Gastroesophageal sphincter (tissue), 4 donors: Measurements from ENCODE around the gene DYNLT2. TPM values are rescaled to one million over a fixed set of nuclear protein-coding genes. Genes with fewer than 3 reads are reported as not detected.
"Not testable (repeated sequence)": the region's sequence is repeated elsewhere in the genome, so short reads cannot be mapped to it uniquely, and the experiment has no call there.

ENCODE experiments used
- ATAC-seq: fragments of 150-250 bp; one replicate; pipeline ENCODE4 v1.9.1; 2016; ENCODE audit warnings: mild to moderate bottlenecking, moderate library complexity
- H3K27ac ChIP-seq, 4 donors: fragments of 200-600 bp; sonication (generic) in 3 of 4; 1 replicate in 3 of 4; 2 replicates in 1 of 4; pipeline ENCODE4 v1.5.1; 2016 to 2019
- H3K27me3 ChIP-seq: fragments of 200-600 bp; sonication (generic); one replicate; pipeline ENCODE4 v1.5.1; 2019
- H3K36me3 ChIP-seq, 2 donors: fragments of 200-600 bp; sonication (generic); one replicate each; pipeline ENCODE4 v1.5.1; 2019; ENCODE audit warnings: control low read depth in 1 of 2
- H3K4me1 ChIP-seq, 3 donors: fragments of 200-600 bp; sonication (generic); 1 replicate in 2 of 3; 2 replicates in 1 of 3; pipeline ENCODE4 v1.5.1; 2016 to 2019; ENCODE audit warnings: control low read depth in 2 of 3
- H3K4me3 ChIP-seq, 2 donors: fragments of 200-600 bp; sonication (generic); one replicate each; pipeline ENCODE4 v1.5.1; 2019; ENCODE audit warnings: mild to moderate bottlenecking in 1 of 2, moderate library complexity in 1 of 2
- H3K9me3 ChIP-seq, 3 donors: fragments of 200-600 bp; sonication (generic); one replicate each; pipeline ENCODE4 v1.5.1; 2017 to 2019; ENCODE audit warnings: control low read depth in 2 of 3
- EP300 ChIP-seq: sonication (generic); formaldehyde crosslinking; IDR thresholded peaks from one replicate; pipeline ENCODE4 v1.6.1; 2017; ENCODE audit warnings: antibody characterized with exemption, mild to moderate bottlenecking
- POLR2A ChIP-seq, 2 donors: fragments of 450-650 bp; IDR thresholded peaks; one replicate each; pipeline ENCODE4 v1.6.1; 2017; ENCODE audit warnings: antibody characterized with exemption in 2 of 2, mild to moderate bottlenecking in 2 of 2, moderate library complexity in 1 of 2
- POLR2AphosphoS5 ChIP-seq: sonication (generic); formaldehyde crosslinking; IDR thresholded peaks from one replicate; pipeline ENCODE4 v1.6.1; 2017; ENCODE audit warnings: antibody characterized with exemption
- WGBS, 2 donors: methylation state at CpG; one replicate each; pipeline ENCODE4 v1.1.5; 2018; ENCODE audit warnings: low coverage in 1 of 2; 5-methylcytosine and 5-hydroxymethylcytosine counted together
- total RNA-seq, 4 donors: library from RNA; depleted of rRNA; stranded (reverse); fragments of >200 nt; gene quantifications; one replicate each; pipeline ENCODE4 v1.1.0, GENCODE V29; 2016
- TF ChIP-seq, protein P1 (sequence below), 4 experiments: fragments of 200-600 bp in 2 of 4; fragments of 450-650 bp in 2 of 4; sonication (generic) in 1 of 4; IDR thresholded peaks; one replicate each; pipeline ENCODE4 v1.5.1; 2017 to 2019; ENCODE audit warnings: antibody characterized with exemption in 4 of 4, mild to moderate bottlenecking in 2 of 4, moderate library complexity in 2 of 4

The DYNLT2 gene
- total RNA-seq, 4 donors from 2014 or later, result 0.74 to 3.1 (median 1.4) TPM

DNA sequence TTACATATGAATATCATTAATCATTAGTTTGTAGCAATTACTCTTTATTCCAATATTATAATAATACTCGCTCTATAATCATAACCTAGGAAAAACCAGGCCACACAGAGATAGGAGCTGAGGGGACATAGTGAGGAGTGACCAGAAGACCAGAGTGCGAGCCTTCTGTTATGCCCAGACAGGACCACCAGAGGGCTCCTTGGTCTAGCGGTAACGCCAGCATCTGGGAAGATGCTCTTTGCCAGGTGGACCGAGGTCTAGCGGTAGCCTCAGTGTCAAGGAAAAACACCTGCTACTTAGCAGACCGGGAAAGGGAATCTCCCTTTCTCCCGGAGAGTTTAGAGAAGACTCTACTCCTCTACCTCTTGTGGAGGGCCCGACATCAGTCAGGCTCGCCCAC lies 54.3 kb downstream of the DYNLT2 start:
- ATAC-seq, H3K9me3 ChIP-seq, H3K36me3 ChIP-seq, H3K27me3 ChIP-seq, H3K27ac ChIP-seq, H3K4me3 ChIP-seq: not testable (repeated sequence)
- TF ChIP-seq, protein P1, sequence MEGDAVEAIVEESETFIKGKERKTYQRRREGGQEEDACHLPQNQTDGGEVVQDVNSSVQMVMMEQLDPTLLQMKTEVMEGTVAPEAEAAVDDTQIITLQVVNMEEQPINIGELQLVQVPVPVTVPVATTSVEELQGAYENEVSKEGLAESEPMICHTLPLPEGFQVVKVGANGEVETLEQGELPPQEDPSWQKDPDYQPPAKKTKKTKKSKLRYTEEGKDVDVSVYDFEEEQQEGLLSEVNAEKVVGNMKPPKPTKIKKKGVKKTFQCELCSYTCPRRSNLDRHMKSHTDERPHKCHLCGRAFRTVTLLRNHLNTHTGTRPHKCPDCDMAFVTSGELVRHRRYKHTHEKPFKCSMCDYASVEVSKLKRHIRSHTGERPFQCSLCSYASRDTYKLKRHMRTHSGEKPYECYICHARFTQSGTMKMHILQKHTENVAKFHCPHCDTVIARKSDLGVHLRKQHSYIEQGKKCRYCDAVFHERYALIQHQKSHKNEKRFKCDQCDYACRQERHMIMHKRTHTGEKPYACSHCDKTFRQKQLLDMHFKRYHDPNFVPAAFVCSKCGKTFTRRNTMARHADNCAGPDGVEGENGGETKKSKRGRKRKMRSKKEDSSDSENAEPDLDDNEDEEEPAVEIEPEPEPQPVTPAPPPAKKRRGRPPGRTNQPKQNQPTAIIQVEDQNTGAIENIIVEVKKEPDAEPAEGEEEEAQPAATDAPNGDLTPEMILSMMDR (IDR thresholded peaks at IDR 0.05), result peak in 3 of 4 experiments; percentile 40 to 60 (median 56)
- WGBS, 2 donors, result 86 to 97% methylated on average over 4 to 5 of the region's 10 CpGs
- peaks cover 0 to 18% (median 0%) of the 10 kb centered on the region in 3 donors for H3K4me1 ChIP-seq

DNA sequence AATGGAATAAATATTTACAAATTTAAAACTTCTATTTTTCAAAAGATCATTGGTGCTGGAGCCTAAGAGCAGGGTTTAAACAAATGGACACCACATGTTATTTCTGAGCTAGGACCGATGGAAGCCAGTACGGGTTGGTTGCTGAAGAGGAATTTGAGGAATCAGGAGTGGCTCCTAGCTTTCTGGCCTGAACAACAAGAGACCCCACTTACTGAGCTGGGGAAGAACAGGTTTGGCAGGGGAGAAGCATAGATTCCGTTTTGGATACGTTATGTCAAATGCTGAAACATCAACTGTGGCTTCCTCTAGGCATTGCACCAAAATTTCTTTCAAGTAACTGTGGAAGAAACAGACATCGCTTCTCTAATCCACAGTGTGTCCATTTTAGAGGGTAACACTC lies 56.2 kb downstream of the DYNLT2 start:
- peaks cover 0 to 5% (median 0%) of the 10 kb centered on the region in 3 donors for H3K4me1 ChIP-seq
- H3K27ac ChIP-seq, result no peak overlapping the region
- peaks cover 0 to 17% of the 10 kb centered on the region in 2 donors for H3K36me3 ChIP-seq
- WGBS, 2 donors, result 83 to 93% methylated on average over 4 to 5 of the region's 5 CpGs
- no peaks in the 10 kb centered on the region for H3K27me3 ChIP-seq
- ATAC-seq, result no peak
- H3K9me3 ChIP-seq, result peaks cover 0 to 10% (median 0%) of the 10 kb centered on the region in 3 donors
- TF ChIP-seq POLR2AphosphoS5 (no peak), POLR2A (IDR thresholded peaks at IDR 0.05) (no peak), EP300 (no peak)
- TF ChIP-seq, protein P1 (IDR thresholded peaks at IDR 0.05), result no peak
- no peak overlapping the region for H3K4me3 ChIP-seq

DNA sequence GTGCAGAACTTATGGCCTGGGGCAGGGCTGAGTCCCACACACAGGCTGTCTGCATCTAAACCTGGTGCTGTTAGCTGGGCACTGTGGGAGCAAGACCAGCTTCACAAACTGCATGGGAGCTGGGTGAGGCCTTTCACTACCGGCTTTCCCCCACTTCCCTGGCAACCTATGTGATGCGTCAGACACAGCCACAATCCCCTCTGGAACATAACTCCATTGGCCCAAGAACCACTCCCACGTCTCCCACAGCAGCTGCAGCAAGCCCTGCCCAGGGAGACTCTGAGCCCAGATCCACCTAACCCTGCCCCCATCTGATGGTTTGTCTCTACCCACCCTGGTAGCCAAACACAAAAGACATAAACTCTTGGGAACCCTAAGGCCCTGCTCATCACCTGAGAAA lies 58.9 kb downstream of the DYNLT2 start:
- WGBS, 2 donors, result 93% methylated on average over 2 of the region's 3 CpGs; no CpG with 5 or more reads in 1 of the 2 donors
- ATAC-seq, result no peak
- no peaks in the 10 kb centered on the region for H3K27me3 ChIP-seq
- H3K27ac ChIP-seq, result no peak overlapping the region
- no peak for TF ChIP-seq EP300
- TF ChIP-seq POLR2AphosphoS5, result no peak
- TF ChIP-seq POLR2A (IDR thresholded peaks at IDR 0.05), result no peak
- peaks cover 0 to 30% of the 10 kb centered on the region in 2 donors for H3K36me3 ChIP-seq
- H3K4me3 ChIP-seq, result no peak overlapping the region
- no peaks in the 10 kb centered on the region for H3K4me1 ChIP-seq
- H3K9me3 ChIP-seq, result peaks cover 0 to 10% (median 0%) of the 10 kb centered on the region in 3 donors

DNA sequence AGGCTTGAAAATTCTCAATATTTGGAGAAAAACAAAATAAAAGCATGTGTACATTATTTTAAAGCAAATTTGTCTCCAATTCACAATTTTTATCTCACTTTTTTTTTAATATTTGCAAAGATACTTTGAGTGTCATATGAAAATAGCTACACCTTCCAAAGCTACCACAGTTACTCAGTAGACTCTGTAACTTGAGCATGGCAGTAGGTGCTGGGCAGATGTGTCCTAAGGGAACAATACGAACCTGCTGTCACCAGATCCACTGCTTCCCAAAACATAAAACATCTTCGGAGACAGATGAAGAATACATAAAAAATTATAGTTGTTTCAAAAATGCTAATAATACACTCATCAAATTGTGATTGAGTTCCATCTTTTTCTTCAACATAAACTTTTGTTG lies 60.1 kb downstream of the DYNLT2 start:
- ATAC-seq, result no peak
- H3K27ac ChIP-seq, result no peak overlapping the region
- TF ChIP-seq, protein P1 (IDR thresholded peaks at IDR 0.05), result no peak
- TF ChIP-seq POLR2A (IDR thresholded peaks at IDR 0.05), result no peak
- TF ChIP-seq EP300, result no peak
- H3K4me3 ChIP-seq, result no peak overlapping the region
- H3K27me3 ChIP-seq, result no peaks in the 10 kb centered on the region
- no peaks in the 10 kb centered on the region for H3K4me1 ChIP-seq
- peaks cover 0 to 43% of the 10 kb centered on the region in 2 donors for H3K36me3 ChIP-seq
- 95 to 100% methylated on average over 2 of the region's 2 CpGs for WGBS, 2 donors
- H3K9me3 ChIP-seq, result peaks cover 0 to 15% (median 0%) of the 10 kb centered on the region in 3 donors

Other genes with a start within 250 kb of the DYNLT2 start
- 10 to 100 TPM in 3 of 4 donors, 1 to 10 TPM in 1; 10.0 to 35.0 (median 20.7) TPM for gene WDR27, start 49.5 kb downstream of the DYNLT2 start, total RNA-seq
- 10 to 100 TPM; 31.9 to 38.8 (median 35.4) TPM for gene C6orf120, start 49.4 kb downstream of the DYNLT2 start, total RNA-seq
- gene PHF10, start 27.1 kb downstream of the DYNLT2 start, total RNA-seq, result 10 to 100 TPM; 72.3 to 92.9 (median 82.5) TPM
- gene ERMARD, start 50 bp upstream of the DYNLT2 start, total RNA-seq, result 10 to 100 TPM; 14.3 to 31.9 (median 16.8) TPM